IMR-90 (cell line): ENCODE data around the gene NPHP4. TPM values are rescaled to one million over a fixed set of nuclear protein-coding genes. Genes with fewer than 3 reads are reported as not detected.
A peak's percentile ranks its signal among the peaks of the same experiment; 100 is the strongest.

Source experiments
- ATAC-seq: fragments of 200-7000 bp; cut with Tn5 transposase; 2 replicates; pipeline ENCODE4 v1.9.1; 2020; ENCODE audit warnings: low read depth, mild to moderate bottlenecking, moderate library complexity
- BruUV-seq: library from RNA; stranded (reverse); fragments of 400-500 nt; replicated peaks from 2 replicates; lab custom pipeline; 2021; lab: Mats Ljungman, UMichigan
- CTCF ChIA-PET: fragments of 300-600 bp; formaldehyde crosslinking; extraction: SDS; loops from one replicate; lab custom pipeline; 2021; ENCODE audit warnings: antibody characterized with exemption; lab: Yijun Ruan, JAX
- POLR2A ChIA-PET: fragments of 300-600 bp; sonication (Branson Sonifier 250); formaldehyde crosslinking; loops from one replicate; lab custom pipeline; 2022; ENCODE audit warnings: antibody characterized with exemption; ENCODE audit not compliant: unreplicated experiment; lab: Charles Lee
- DNase-seq: peaks from one replicate; pipeline ENCODE4 v3.0.0; 2013
- H2AFZ ChIP-seq: replicated peaks from 2 replicates; pipeline ENCODE3; 2013; ENCODE audit warnings: low read length, mild to moderate bottlenecking; ENCODE audit not compliant: poor library complexity
- H2AK5ac ChIP-seq: 2 replicates; pipeline ENCODE4 v1.6.1; 2013; ENCODE audit warnings: low read depth, low read length, inconsistent platforms
- H2AK9ac ChIP-seq: replicated peaks from 2 replicates; pipeline ENCODE3; 2013; ENCODE audit warnings: mild to moderate bottlenecking, low read depth, low read length, moderate library complexity; ENCODE audit not compliant: poor library complexity
- H2BK120ac ChIP-seq: 2 replicates; pipeline ENCODE4 v1.6.1; 2013; ENCODE audit warnings: low read depth, low read length, inconsistent platforms
- H2BK15ac ChIP-seq: 3 replicates; pipeline ENCODE4 v1.6.1; 2013; ENCODE audit warnings: low read depth, low read length, inconsistent platforms
- H2BK20ac ChIP-seq: 2 replicates; pipeline ENCODE4 v1.6.1; 2013; ENCODE audit warnings: low read depth, mild to moderate bottlenecking, inconsistent platforms, low read length, moderate library complexity
- H2BK5ac ChIP-seq: 2 replicates; pipeline ENCODE4 v1.6.1; 2013; ENCODE audit warnings: mild to moderate bottlenecking, low read depth, low read length, inconsistent platforms; ENCODE audit not compliant: poor library complexity, severe bottlenecking
- H3K14ac ChIP-seq: replicated peaks from 2 replicates; pipeline ENCODE4 v1.6.1; 2013; ENCODE audit warnings: low read depth, low read length, inconsistent platforms
- H3K18ac ChIP-seq: 2 replicates; pipeline ENCODE4 v1.6.1; 2013; ENCODE audit warnings: low read depth, low read length, control low read depth
- H3K23ac ChIP-seq: 2 replicates; pipeline ENCODE4 v1.6.1; 2013; ENCODE audit warnings: low read depth, low read length, inconsistent platforms
- H3K27ac ChIP-seq: 2 replicates; pipeline ENCODE4 v1.5.1; 2013; ENCODE audit warnings: mild to moderate bottlenecking, control low read depth, low read length; ENCODE audit not compliant: insufficient read depth
- H3K27me3 ChIP-seq: 2 replicates; pipeline ENCODE4 v1.6.1; 2013; ENCODE audit warnings: low read length; ENCODE audit not compliant: control insufficient read depth, insufficient read depth
- H3K36me3 ChIP-seq: 2 replicates; pipeline ENCODE4 v1.6.1; 2013; ENCODE audit warnings: low read length, mixed read lengths; ENCODE audit not compliant: control insufficient read depth, insufficient read depth
- H3K4ac ChIP-seq: 2 replicates; pipeline ENCODE4 v1.6.1; 2013; ENCODE audit warnings: low read depth, low read length, inconsistent platforms
- H3K4me1 ChIP-seq: 2 replicates; pipeline ENCODE4 v1.6.1; 2013; ENCODE audit warnings: low read length, mixed read lengths; ENCODE audit not compliant: control insufficient read depth, insufficient read depth
- H3K4me2 ChIP-seq: 2 replicates; pipeline ENCODE4 v1.6.1; 2013; ENCODE audit warnings: low read depth, mild to moderate bottlenecking, control low read depth, low read length, moderate library complexity
- H3K4me3 ChIP-seq: 2 replicates; pipeline ENCODE4 v1.5.1; 2013; ENCODE audit warnings: low read depth, mild to moderate bottlenecking, control low read depth, low read length, moderate library complexity; ENCODE audit not compliant: insufficient read depth
- H3K56ac ChIP-seq: 2 replicates; pipeline ENCODE4 v1.6.1; 2013; ENCODE audit warnings: low read length, inconsistent platforms; ENCODE audit not compliant: insufficient read depth; ENCODE audit errors: extremely low read depth
- H3K79me1 ChIP-seq, 2 experiments: 2 replicates each; pipeline ENCODE4 v1.6.1; 2013; ENCODE audit warnings: low read length in 2 of 2, inconsistent platforms in 1 of 2, low read depth in 1 of 2
- H3K9ac ChIP-seq: 2 replicates; pipeline ENCODE4 v1.6.1; 2013; ENCODE audit warnings: low read depth, low read length, control low read depth
- H3K9me1 ChIP-seq: 2 replicates; pipeline ENCODE4 v1.6.1; 2013; ENCODE audit warnings: low read length, inconsistent platforms; ENCODE audit not compliant: insufficient read depth
- H3K9me3 ChIP-seq: 2 replicates; pipeline ENCODE4 v1.6.1; 2013; ENCODE audit warnings: low read length; ENCODE audit not compliant: control insufficient read depth, insufficient read depth
- H4K20me1 ChIP-seq: 2 replicates; pipeline ENCODE4 v1.6.1; 2013; ENCODE audit warnings: low read length, inconsistent platforms; ENCODE audit not compliant: insufficient read depth
- H4K5ac ChIP-seq: 2 replicates; pipeline ENCODE4 v1.6.1; 2013; ENCODE audit warnings: mild to moderate bottlenecking, low read depth, low read length, control low read depth
- H4K8ac ChIP-seq, 2 experiments: 2 replicates each; pipeline ENCODE4 v1.6.1; 2013; ENCODE audit warnings: low read depth in 2 of 2, low read length in 2 of 2, control low read depth in 1 of 2, inconsistent platforms in 1 of 2
- H4K91ac ChIP-seq: 2 replicates; pipeline ENCODE4 v1.6.1; 2013; ENCODE audit warnings: low read depth, low read length, inconsistent platforms; ENCODE audit not compliant: insufficient read depth
- BHLHE40 ChIP-seq: fragments of 150-350 bp; IDR thresholded peaks from 2 replicates; pipeline ENCODE4 v1.6.1; 2016; ENCODE audit warnings: mild to moderate bottlenecking, low read depth, low read length
- CHD1 ChIP-seq: IDR thresholded peaks from 2 replicates; pipeline ENCODE4 v1.6.1; 2012; ENCODE audit warnings: low read depth, low read length, improper control_type of control experiment
- CTCF ChIP-seq: conservative IDR thresholded peaks from 2 replicates; pipeline ENCODE4 v1.5.1; 2012; ENCODE audit warnings: mild to moderate bottlenecking, low read depth, low read length, improper control_type of control experiment
- FOS ChIP-seq: fragments of 150-350 bp; IDR thresholded peaks from 2 replicates; pipeline ENCODE4 v1.6.1; 2016; ENCODE audit warnings: low read depth, low read length
- MAZ ChIP-seq: IDR thresholded peaks from 2 replicates; pipeline ENCODE4 v1.6.1; 2012; ENCODE audit warnings: low read depth, mild to moderate bottlenecking, low read length, improper control_type of control experiment, moderate library complexity, borderline replicate concordance
- MXI1 ChIP-seq: IDR thresholded peaks from 2 replicates; pipeline ENCODE4 v1.6.1; 2012; ENCODE audit warnings: low read depth, mild to moderate bottlenecking, low read length, moderate library complexity, borderline replicate concordance
- NFE2L2 ChIP-seq: fragments of 150-350 bp; IDR thresholded peaks from 2 replicates; pipeline ENCODE4 v1.6.1; 2016; ENCODE audit warnings: low read depth, mild to moderate bottlenecking, low read length
- RAD21 ChIP-seq: IDR thresholded peaks from 2 replicates; pipeline ENCODE4 v1.6.1; 2012; ENCODE audit warnings: low read length, improper control_type of control experiment
- RFX5 ChIP-seq: IDR thresholded peaks from 2 replicates; pipeline ENCODE4 v1.8.0; 2012; ENCODE audit warnings: low read depth, mild to moderate bottlenecking, low read length, moderate library complexity
- SMC3 ChIP-seq: fragments of 150-350 bp; IDR thresholded peaks from 2 replicates; pipeline ENCODE4 v1.6.1; 2016; ENCODE audit warnings: low read depth, mild to moderate bottlenecking, antibody characterized with exemption, low read length, moderate library complexity
- WGBS, 2 experiments: methylation state at CpG; one replicate each; pipeline versions ENCODE4 v1.1.5 to v1.1.7; 2013; ENCODE audit warnings: missing lambda C conversion rate in 2 of 2; ENCODE audit not compliant: insufficient read length in 1 of 2; ENCODE audit errors: extremely low coverage in 2 of 2; 5-methylcytosine and 5-hydroxymethylcytosine counted together
- dilution Hi-C: fragments of 300-500 bp; cut with HindIII; formaldehyde crosslinking; loops from one replicate; pipeline ENCODE4 v1.14.3; 2018; ENCODE audit warnings: low sequenced_read_pairs; ENCODE audit not compliant: unreplicated experiment
- in situ Hi-C: fragments of 300-500 bp; cut with MboI; formaldehyde crosslinking; loops from 3 replicates; pipeline ENCODE4 v1.14.3; 2019; ENCODE audit warnings: low sequenced_read_pairs, inconsistent platforms, mixed read lengths
- intact Hi-C: fragments of 100-400 bp; cut with micrococcal nuclease; formaldehyde crosslinking; loops from 2 replicates; pipeline ENCODE4 v1.10.0; 2022
- polyA plus RNA-seq, 3 experiments: library from polyadenylated mRNA; depleted of rRNA; stranded (reverse); fragments of >200 nt; gene quantifications; 2 replicates each; pipeline ENCODE4 v1.2.3, GENCODE V29; 2012; ENCODE audit warnings: low replicate concordance in 1 of 3
- total RNA-seq: library from RNA; depleted of rRNA; stranded (reverse); fragments of >200 nt; gene quantifications from 2 replicates; pipeline ENCODE4 v1.2.3, GENCODE V29; 2012
- TF ChIP-seq, protein P1 (sequence below): fragments of 150-350 bp; IDR thresholded peaks from 2 replicates; pipeline ENCODE4 v1.6.1; 2017; ENCODE audit warnings: mild to moderate bottlenecking, antibody characterized with exemption, low read length, low read depth
- TF ChIP-seq, protein P2 (sequence below): fragments of 150-350 bp; IDR thresholded peaks from 2 replicates; pipeline ENCODE4 v1.6.1; 2016; ENCODE audit warnings: low read depth, mild to moderate bottlenecking, low read length, moderate library complexity, borderline replicate concordance

Gene NPHP4
- total and polyA plus RNA-seq, 2 of the 4 experiments (the other 2 are of a cell fraction), result 2.0 to 5.5 TPM

- TF ChIP-seq CHD1, result no peak
- TF ChIP-seq, protein P1, sequence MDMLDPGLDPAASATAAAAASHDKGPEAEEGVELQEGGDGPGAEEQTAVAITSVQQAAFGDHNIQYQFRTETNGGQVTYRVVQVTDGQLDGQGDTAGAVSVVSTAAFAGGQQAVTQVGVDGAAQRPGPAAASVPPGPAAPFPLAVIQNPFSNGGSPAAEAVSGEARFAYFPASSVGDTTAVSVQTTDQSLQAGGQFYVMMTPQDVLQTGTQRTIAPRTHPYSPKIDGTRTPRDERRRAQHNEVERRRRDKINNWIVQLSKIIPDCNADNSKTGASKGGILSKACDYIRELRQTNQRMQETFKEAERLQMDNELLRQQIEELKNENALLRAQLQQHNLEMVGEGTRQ, result no peak
- TF ChIP-seq NFE2L2, result no peak
- TF ChIP-seq BHLHE40, result no peak
- no peak for TF ChIP-seq MAZ
- no peak for TF ChIP-seq RAD21
- TF ChIP-seq MXI1, result no peak
- no peak for TF ChIP-seq RFX5
- TF ChIP-seq, protein P2, sequence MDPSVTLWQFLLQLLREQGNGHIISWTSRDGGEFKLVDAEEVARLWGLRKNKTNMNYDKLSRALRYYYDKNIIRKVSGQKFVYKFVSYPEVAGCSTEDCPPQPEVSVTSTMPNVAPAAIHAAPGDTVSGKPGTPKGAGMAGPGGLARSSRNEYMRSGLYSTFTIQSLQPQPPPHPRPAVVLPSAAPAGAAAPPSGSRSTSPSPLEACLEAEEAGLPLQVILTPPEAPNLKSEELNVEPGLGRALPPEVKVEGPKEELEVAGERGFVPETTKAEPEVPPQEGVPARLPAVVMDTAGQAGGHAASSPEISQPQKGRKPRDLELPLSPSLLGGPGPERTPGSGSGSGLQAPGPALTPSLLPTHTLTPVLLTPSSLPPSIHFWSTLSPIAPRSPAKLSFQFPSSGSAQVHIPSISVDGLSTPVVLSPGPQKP, result no peak
- no peak for TF ChIP-seq SMC3
- no peak for TF ChIP-seq CTCF
- TF ChIP-seq FOS, result no peak
- no peak overlapping the region for H3K23ac ChIP-seq
- no peaks in the 10 kb centered on the region for H3K36me3 ChIP-seq
- H3K9ac ChIP-seq, result no peak overlapping the region
- no peaks in the 10 kb centered on the region for H3K27me3 ChIP-seq
- H4K5ac ChIP-seq, result no peak overlapping the region
- no peak overlapping the region for H4K91ac ChIP-seq
- H3K4me1 ChIP-seq, result no peaks in the 10 kb centered on the region
- no peak for ATAC-seq
- intact Hi-C loops, result no loop called here
- 92% methylated on average over 2 of the region's 20 CpGs; no CpG with 5 or more reads in 1 of the 2 experiments for WGBS, 2 experiments
- H2BK5ac ChIP-seq, result no peak overlapping the region
- no TSS peak for BruUV-seq
- no peak overlapping the region for H2BK20ac ChIP-seq
- peaks cover 2% of the 10 kb centered on the region; the same call in 1 of the 2 replicates for H3K9me3 ChIP-seq
- no peaks in the 10 kb centered on the region for H3K79me1 ChIP-seq
- H3K9me1 ChIP-seq, result no peaks in the 10 kb centered on the region
- no peak overlapping the region for H2AK5ac ChIP-seq
- in situ Hi-C loops, result no loop called here
- H3K4me3 ChIP-seq, result no peak overlapping the region
- no peak overlapping the region for H3K56ac ChIP-seq
- no peaks in the 10 kb centered on the region for H4K20me1 ChIP-seq
- no peak overlapping the region for H3K4me2 ChIP-seq
- dilution Hi-C loops, result no loop called here
- H3K4ac ChIP-seq, result no peak overlapping the region
- no peak overlapping the region for H2BK15ac ChIP-seq
- CTCF ChIA-PET, result no interaction called here
- no peak overlapping the region for H3K18ac ChIP-seq
- peak overlapping the region; percentile 21 for H2AFZ ChIP-seq
- POLR2A ChIA-PET, result no interaction called here
- H2AK9ac ChIP-seq, result no peak overlapping the region
- no peak for DNase-seq
- no peak overlapping the region for H2BK120ac ChIP-seq
- H3K14ac ChIP-seq, result no peak overlapping the region
- H4K8ac ChIP-seq, result no peak overlapping the region
- H3K27ac ChIP-seq, result no peak overlapping the region
Observed at GRCh38 chr1:5855196-5855897, 136.9 kb downstream of the NPHP4 start.
